SU-DHL-6 (cell line): ENCODE data around the gene RSPH9.

Experiments
- H2AFZ ChIP-seq: fragments of 200-600 bp; sonication (generic); 2 replicates; pipeline ENCODE4 v1.6.1; 2014; ENCODE audit warnings: low read depth, mild to moderate bottlenecking, moderate library complexity, mixed read lengths, antibody characterized with exemption, low read length; ENCODE audit not compliant: severe bottlenecking
- H3F3A ChIP-seq: fragments of 200-600 bp; shearing (Covaris generic); 2 replicates; pipeline ENCODE4 v1.6.0; 2016; ENCODE audit warnings: antibody characterized with exemption, mild to moderate bottlenecking; ENCODE audit not compliant: insufficient read depth
- H3K27ac ChIP-seq: fragments of 200-600 bp; sonication (generic); 2 replicates; pipeline ENCODE4 v1.5.1; 2016; ENCODE audit warnings: low read depth, mild to moderate bottlenecking, low read length, moderate library complexity, mixed read lengths
- H3K27me3 ChIP-seq: fragments of 200-600 bp; sonication (generic), shearing (Covaris generic); 2 replicates; pipeline ENCODE4 v1.6.0; 2014; ENCODE audit warnings: mild to moderate bottlenecking, low read length
- H3K36me3 ChIP-seq: fragments of 200-600 bp; sonication (generic); 2 replicates; pipeline ENCODE4 v1.6.1; 2014; ENCODE audit warnings: mild to moderate bottlenecking, low read length, mixed read lengths
- H3K4me2 ChIP-seq: fragments of 300-600, 200-600 bp; shearing (Covaris generic), sonication (generic); 2 replicates; pipeline ENCODE4 v1.6.0; 2014; ENCODE audit warnings: low read length, low read depth, mild to moderate bottlenecking; ENCODE audit not compliant: poor library complexity, severe bottlenecking
- H3K4me3 ChIP-seq: fragments of 200-600 bp; sonication (generic); 2 replicates; pipeline ENCODE4 v1.5.1; 2014; ENCODE audit warnings: antibody characterized with exemption, low read length, mild to moderate bottlenecking, mixed read lengths; ENCODE audit not compliant: insufficient read depth, poor library complexity, severe bottlenecking
- H3K79me2 ChIP-seq: fragments of 200-600 bp; sonication (generic); 2 replicates; pipeline ENCODE4 v1.6.1; 2014; ENCODE audit warnings: mild to moderate bottlenecking, low read length, moderate library complexity; ENCODE audit not compliant: insufficient read depth
- H3K9ac ChIP-seq: fragments of 200-600 bp; sonication (generic); 2 replicates; pipeline ENCODE4 v1.7.0; 2014; ENCODE audit warnings: mild to moderate bottlenecking, low read length
- H3K9me2 ChIP-seq: fragments of 200-600 bp; sonication (generic); replicated peaks from 2 replicates; pipeline ENCODE4 v1.6.1; 2014; ENCODE audit warnings: low read length; ENCODE audit not compliant: insufficient read depth
- H3K9me3 ChIP-seq: fragments of 200-600 bp; sonication (generic); 2 replicates; pipeline ENCODE4 v1.6.1; 2014; ENCODE audit warnings: low read length, mixed read lengths; ENCODE audit not compliant: insufficient read depth
- H4K20me1 ChIP-seq: fragments of 200-600 bp; sonication (generic); 2 replicates; pipeline ENCODE4 v1.6.1; 2014; ENCODE audit warnings: low read depth, mild to moderate bottlenecking, antibody characterized with exemption, low read length, moderate library complexity, mixed read lengths
- CTCF ChIP-seq: fragments of 200-600 bp; sonication (generic); IDR thresholded peaks from one replicate; pipeline ENCODE4 v1.5.1; 2017; ENCODE audit warnings: antibody characterized with exemption, mild to moderate bottlenecking, low read length, moderate library complexity; ENCODE audit not compliant: insufficient read depth, poor library complexity, severe bottlenecking
- EZH2phosphoT487 ChIP-seq: fragments of 200-600 bp; sonication (generic), shearing (Covaris generic); conservative IDR thresholded peaks from 2 replicates; pipeline ENCODE4 v1.6.1; 2018; ENCODE audit warnings: mild to moderate bottlenecking, antibody characterized with exemption, low read length, moderate library complexity, mixed read lengths

The RSPH9 gene

GRCh38 chr6:43676962-43677606 lies 32.2 kb downstream of the RSPH9 start:
- Histone ChIP-seq H3F3A (no peaks in the 10 kb centered on the region), H3K4me3 (no peak overlapping the region), H3K27ac (no peak overlapping the region), H2AFZ (no peak overlapping the region), H3K9me3 (no peaks in the 10 kb centered on the region), H3K4me2 (no peak overlapping the region), H4K20me1 (peaks cover 6% of the 10 kb centered on the region; the same call in 1 of the 2 replicates), H3K27me3 (no peaks in the 10 kb centered on the region), H3K9me2 (no peaks in the 10 kb centered on the region), H3K9ac (no peak overlapping the region), H3K36me3 (peaks cover 14% of the 10 kb centered on the region; the same call in 1 of the 2 replicates), H3K79me2 (peaks cover 21% of the 10 kb centered on the region)
- TF ChIP-seq EZH2phosphoT487 (no peak), CTCF (no peak)

GRCh38 chr6:43677759-43678158 lies 32.9 kb downstream of the RSPH9 start:
- H3K36me3 ChIP-seq: peaks cover 14% of the 10 kb centered on the region; the same call in 1 of the 2 replicates

GRCh38 chr6:43678341-43678740 lies 33.5 kb downstream of the RSPH9 start:
- Histone ChIP-seq H3K4me3 (no peak overlapping the region), H3K9ac (no peak overlapping the region), H4K20me1 (peaks cover 10% of the 10 kb centered on the region), H3K4me2 (no peak overlapping the region), H3K79me2 (peaks cover 34% of the 10 kb centered on the region), H3K27me3 (no peaks in the 10 kb centered on the region), H3K9me2 (no peaks in the 10 kb centered on the region), H3K36me3 (peaks cover 14% of the 10 kb centered on the region; the same call in 1 of the 2 replicates), H3F3A (no peaks in the 10 kb centered on the region), H2AFZ (no peak overlapping the region), H3K27ac (no peak overlapping the region), H3K9me3 (no peaks in the 10 kb centered on the region)
- TF ChIP-seq CTCF: no peak
- TF ChIP-seq EZH2phosphoT487: no peak

More at GRCh38 chr6:43677759-43678158, 32.9 kb downstream of the RSPH9 start:
- TF ChIP-seq EZH2phosphoT487: no peak
- TF ChIP-seq CTCF: no peak
- Histone ChIP-seq H3K79me2 (peaks cover 28% of the 10 kb centered on the region), H3K9me2 (no peaks in the 10 kb centered on the region), H3F3A (no peaks in the 10 kb centered on the region), H3K27ac (no peak overlapping the region), H3K4me3 (no peak overlapping the region), H3K4me2 (no peak overlapping the region), H3K9me3 (no peaks in the 10 kb centered on the region), H3K27me3 (no peaks in the 10 kb centered on the region), H4K20me1 (peaks cover 6% of the 10 kb centered on the region; the same call in 1 of the 2 replicates), H3K9ac (no peak overlapping the region), H2AFZ (no peak overlapping the region)
